Stimulated activated CD4-positive, alpha-beta T cell treated with anti-CD3 and anti-CD28 coated beads, Interleukin-1b, Interleukin-23, amount 100 ng/mL, for 4 hours (primary cell): ENCODE data around the gene SLC5A3.
A peak's percentile ranks its signal among the peaks of the same experiment; 100 is the strongest.

ENCODE experiments used
- DNase-seq, 2 donors: peaks; one replicate each; pipeline ENCODE4 v3.0.0-alpha.2; 2020; ENCODE audit warnings: low read depth in 2 of 2

SLC5A3 gene

GRCh38 chr21:34071683-34072082, 1.7 kb upstream of the SLC5A3 start:
- DNase-seq, result no peak

DNA sequence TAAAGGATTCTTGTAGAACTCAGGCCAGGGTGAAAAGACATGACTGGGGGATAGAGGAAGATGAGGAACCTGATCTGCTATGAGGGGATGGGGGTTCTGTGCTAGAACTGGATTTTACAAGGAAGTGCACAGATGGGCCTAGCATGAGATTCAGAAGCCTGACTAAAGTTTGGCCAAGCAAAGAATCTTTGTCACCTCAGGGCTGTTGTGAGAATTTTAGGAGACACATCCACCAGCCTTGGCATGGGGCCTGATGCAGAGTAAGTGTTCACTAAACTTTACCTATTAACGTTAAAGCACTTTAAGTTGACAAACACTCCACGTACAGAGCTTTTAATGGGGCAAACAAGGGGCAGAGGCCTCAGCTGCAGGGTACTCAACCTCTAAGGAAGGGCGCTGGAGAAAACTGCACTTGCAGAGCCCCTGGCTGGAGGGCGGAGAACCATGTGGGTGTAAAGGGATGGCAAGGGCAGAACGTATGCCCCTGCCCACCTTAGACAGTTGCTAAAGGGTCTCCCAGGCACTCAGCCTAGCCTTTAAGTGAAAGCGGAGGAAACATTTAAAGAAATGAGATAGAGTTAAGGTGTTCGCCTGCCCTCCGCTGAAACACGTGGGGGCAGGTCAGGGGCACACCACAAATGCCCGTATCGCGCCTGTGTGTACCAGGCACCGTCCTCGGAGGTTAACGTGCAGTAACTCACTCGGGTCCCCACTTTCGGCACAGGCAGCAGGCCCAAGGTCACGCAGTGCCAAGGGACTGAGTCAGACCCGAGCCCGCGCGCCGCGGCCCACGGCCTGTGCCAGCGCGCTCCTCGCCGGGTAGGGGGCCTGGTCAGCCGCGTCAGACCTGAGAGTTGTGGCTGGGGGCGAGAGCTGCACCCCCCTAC, 990 bp upstream of the SLC5A3 start:
- no peak for DNase-seq

GRCh38 chr21:34073749-34074282, 438 bp downstream of the SLC5A3 start:
- DNase-seq, result peak; percentile 26 to 45

DNA sequence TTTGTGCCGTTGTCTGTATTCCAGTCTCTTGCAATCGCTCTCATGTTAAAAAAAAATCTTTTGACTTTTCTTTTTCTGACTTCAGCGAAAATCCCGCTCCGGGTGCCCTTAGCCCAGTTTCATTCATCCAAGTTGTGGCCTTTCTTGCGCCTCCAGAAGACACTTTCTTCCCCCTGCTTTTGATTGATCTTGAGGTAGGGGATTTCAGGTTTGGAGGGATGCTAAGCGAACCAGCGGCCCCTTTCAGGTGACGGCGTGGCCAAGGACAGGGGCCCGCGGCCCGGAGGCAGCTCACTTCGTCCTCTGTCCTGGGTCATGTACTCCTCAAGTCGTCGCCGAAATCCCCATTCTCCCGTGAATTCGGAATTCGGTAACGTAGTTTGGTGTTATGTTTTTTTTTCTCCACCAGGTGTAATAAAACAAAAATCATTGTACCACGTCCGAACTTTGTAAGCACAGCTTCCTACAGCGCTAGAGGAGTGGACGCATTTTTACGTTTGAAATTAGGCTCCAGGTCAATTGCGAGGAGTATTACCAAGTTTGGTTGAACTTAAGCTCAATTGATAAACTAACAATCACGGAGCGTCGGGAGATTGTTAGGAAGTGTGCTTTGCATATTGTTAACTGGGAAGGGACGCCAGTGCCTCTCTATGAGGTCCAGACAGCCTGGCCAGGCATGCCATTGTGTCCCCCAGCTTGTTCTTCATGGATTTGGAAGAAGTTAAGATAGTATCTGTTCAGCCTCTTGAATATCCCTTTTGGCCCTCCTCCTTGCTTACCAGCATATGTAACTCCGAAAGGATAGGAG, 1.1 kb downstream of the SLC5A3 start:
- DNase-seq, result no peak

DNA sequence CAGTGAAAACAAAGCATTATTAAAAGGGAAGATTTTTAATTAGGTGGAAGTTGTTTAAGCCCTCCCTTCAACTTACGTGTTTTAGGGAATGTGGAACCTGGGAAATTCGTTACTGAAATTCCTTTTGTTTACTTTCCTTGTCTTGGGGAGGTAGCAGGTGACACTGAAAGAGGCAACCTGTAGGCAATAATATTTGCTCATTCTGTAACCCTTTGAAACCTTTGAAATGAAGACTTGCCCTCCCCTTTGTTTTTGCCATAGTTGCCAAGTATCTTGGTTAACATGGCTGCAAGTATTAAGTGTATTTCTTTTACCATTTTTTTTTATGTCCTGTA, 1.7 kb downstream of the SLC5A3 start:
- no peak for DNase-seq

DNA sequence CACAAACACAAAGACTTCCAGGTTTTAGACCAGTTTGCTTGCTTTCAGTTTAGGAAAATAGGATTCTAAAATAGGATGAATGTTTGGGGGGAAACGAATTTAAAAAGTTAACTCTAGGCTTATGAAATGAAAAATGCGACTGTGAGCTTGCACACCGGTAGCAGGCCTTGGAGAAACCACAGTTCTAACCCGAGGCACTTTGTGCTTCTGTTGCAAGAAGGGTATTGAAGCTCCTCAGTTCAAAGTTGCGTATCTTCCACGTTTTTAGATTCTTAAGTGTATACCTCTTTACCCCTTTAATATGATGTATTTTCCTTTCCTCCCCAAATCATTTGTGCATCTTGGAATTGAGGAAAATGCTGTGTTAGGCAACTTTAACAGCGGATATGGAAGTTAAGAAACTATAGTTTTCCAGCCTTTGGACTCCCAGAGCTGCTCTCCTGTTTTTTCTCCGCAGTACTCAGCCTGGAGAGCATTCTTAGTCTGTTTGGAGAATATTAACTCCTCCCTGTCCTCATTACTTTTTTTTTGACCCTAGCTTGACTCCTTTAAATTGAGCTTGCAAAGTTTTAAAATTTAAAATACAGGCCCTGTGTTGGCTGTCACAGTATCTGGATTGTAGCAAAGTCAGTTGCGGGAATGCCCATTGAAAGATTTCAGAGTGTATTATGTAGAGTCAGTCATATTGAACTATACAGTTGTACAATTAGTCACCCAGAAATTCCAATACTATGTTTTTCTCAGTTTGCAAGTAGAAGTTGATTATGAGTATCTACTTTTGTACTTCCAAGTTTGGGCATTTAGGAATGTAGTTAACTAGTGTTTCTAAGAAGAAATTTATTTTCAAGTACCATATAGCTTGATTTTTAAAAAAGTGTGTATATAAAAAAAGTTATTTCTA, 2.6 kb downstream of the SLC5A3 start:
- no peak for DNase-seq

- no peak for DNase-seq
These were observed 3.5 kb downstream of the SLC5A3 start for GRCh38 chr21:34076835-34077234.

- DNase-seq, result no peak
These were observed 4.5 kb downstream of the SLC5A3 start for GRCh38 chr21:34077888-34078287.

DNA sequence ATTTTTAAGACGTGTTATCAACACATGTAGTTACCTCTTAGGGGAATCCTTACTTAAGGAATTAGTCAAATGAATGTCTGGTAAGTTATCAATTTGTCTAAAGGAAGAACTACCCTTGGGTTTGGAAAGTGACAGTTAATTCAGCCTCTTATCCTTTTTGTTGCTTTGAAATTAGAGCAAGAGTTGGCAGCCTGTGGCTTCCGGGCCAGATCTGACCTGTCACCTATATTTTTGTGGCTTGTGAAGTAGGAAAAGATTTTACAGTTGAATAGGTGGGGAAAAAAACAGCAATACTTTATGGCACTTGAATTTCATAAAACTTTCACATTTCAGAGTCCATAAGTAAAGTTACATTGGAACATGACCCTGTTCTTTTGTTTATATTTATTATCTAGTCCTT, 5.5 kb downstream of the SLC5A3 start:
- DNase-seq, result no peak

GRCh38 chr21:34080710-34081109, 7.3 kb downstream of the SLC5A3 start:
- DNase-seq, result no peak

- no peak for DNase-seq
These were observed 9.4 kb downstream of the SLC5A3 start for GRCh38 chr21:34082769-34083168.

- DNase-seq, result no peak
These were observed 10.0 kb downstream of the SLC5A3 start for GRCh38 chr21:34083357-34083756.

DNA sequence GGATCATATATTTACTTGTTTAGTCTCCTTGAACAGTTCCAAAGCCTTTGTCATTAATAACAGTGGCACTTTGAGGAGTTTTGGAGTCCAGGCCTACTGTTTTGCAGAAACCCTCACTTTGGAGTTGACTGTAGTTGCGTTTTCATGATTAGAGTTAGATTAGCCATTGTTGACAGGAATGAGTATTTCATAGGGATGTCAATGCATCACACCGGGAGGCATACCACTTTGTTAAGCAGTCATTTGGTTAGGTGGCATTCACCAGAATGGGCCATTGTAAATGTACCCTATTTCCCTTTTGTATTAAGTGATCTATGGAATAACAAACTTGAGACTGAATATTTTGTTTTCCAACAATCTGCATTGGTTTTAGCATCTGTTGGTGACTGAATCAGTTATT, 11.8 kb downstream of the SLC5A3 start:
- DNase-seq, result no peak

GRCh38 chr21:34086887-34087306, 13.5 kb downstream of the SLC5A3 start:
- DNase-seq, result no peak

DNA sequence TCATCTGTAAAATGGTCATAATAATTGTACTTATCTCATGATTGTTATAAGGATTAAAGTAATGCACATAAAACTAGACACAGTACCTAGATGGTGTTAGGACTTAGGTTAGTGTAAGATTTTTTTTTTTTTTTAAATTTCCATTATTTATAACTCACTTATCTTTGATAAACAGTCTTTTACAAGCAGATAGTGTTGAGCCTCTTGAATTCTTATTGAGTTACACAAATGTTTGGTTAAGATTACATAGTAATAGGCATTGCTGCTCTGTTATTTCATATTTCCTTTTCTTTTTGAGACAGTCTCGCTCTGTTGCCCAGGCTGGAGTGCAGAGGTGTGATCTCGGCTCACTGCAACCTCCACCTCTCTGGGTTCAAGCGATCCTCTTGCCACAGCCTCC, 15.4 kb downstream of the SLC5A3 start:
- no peak for DNase-seq

GRCh38 chr21:34091032-34091431, 17.7 kb downstream of the SLC5A3 start:
- no peak for DNase-seq

DNA sequence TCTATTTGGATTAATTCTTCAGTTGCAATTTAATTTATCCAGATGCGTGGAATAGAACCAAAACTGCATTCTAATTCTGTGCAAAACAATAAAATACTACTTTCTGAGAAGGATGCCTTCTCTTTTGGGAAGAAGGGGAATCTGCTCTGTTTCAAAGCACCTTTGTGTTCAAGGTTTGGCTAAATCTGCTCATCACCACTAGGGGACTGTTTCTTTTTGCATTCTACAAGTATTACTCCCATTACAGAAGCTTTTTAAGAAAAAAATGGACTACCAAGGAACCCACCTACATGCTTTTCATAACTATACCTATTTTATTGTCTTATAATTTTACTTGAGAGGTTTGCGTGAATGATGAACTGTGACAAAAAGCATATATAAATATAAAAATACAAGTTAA, 18.2 kb downstream of the SLC5A3 start:
- no peak for DNase-seq

DNA sequence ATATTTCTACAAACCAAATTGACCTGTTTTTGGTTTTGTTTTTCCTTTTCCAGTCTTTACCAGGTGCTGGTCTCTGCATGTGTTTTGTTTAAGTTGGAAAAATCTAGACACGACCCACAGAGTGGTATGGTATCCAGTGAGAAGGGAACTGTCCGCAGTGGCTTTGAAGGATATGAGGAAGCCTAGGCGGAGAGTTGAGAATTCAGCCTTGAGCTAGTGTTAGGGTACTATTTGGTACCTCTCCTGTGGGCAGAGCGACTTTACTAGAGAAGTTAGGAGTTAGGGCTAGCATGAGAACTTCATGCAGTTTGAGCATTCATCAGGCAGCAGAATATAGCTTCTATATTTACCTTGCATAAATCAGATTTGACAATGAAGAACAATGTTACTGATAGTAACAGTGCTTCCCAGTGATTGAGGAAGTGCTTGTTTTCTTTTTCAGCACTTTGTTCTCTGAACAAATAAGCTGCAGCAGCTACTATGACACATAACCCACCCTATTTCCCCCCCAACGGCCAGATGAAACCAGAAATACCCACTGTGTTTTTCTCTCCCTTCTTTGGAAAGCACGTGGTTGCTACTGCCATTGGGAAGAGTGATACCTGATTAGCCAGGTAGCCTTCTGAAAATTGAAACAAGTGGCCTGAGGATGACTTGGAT, 19.0 kb downstream of the SLC5A3 start:
- DNase-seq, result no peak

DNA sequence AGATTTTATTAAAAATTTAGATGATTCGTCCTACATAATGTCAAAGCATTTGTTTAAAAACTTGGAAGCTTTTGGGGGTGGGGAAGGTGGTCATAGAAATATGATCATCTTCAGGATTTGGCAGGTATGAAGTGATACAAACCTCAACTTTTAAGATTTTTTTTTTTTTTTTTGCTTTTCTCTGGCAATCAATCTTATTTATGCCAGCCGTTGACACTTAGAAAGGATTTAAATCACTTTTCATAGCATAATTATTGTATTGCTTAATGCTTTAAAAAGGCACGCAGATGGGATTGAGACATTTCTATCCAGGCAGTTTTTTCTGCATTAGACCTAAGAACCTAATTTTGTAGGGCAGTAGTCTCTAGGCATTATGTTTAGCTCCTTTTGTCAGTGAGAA, 19.7 kb downstream of the SLC5A3 start:
- DNase-seq, result no peak

GRCh38 chr21:34094949-34095348, 21.6 kb downstream of the SLC5A3 start:
- DNase-seq, result no peak

DNA sequence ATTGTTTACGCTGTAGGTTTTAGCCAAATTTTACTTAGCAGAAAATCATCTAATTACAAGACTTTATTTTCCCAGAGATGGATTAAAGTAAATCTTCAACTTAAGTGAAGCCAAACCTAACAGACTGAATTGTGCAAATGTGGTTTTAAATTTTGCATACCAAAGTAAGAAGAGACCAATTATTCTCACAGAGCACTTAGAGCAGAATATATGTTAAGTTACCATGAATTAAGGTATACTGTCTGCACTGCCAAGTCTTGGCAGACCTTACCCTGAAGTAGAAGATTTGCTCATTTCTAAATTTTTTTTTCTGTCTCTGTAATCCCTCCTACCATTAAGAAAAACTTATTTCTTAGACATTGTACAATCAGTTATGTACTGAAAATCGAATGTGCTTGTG, 24.1 kb downstream of the SLC5A3 start:
- no peak for DNase-seq
